Measurements from ENCODE around the gene MRPS11. TPM values are rescaled to one million over a fixed set of nuclear protein-coding genes. Genes with fewer than 3 reads are reported as not detected.

The MRPS11 gene
- total and polyA plus RNA-seq, 2 of the 8 experiments (the other 6 are each of a cell fraction or from before 2014, with no cell fraction given), result 41.4 to 59.2 TPM

DNA sequence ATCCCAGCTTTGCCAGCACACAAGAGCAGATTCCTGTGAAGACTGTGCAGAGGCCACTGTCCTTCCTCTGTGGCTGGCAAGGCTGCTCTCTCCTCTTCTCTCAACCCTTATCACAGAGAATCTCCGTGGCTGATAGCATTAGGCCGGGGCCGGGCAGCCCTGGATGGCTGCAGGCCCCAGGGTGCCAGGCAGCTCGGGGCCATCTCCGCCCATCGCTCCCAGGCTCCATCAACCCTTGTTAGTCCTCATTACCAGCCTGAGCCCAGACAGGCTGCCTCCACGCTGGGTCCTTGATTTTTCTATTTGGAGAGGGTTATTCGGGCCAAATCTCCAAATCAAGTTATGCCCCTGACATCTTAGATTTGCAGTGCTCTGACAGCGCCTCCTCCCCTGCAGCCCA is 39.5 kb upstream of the MRPS11 start (continued):
- TF ChIP-seq, protein P1, sequence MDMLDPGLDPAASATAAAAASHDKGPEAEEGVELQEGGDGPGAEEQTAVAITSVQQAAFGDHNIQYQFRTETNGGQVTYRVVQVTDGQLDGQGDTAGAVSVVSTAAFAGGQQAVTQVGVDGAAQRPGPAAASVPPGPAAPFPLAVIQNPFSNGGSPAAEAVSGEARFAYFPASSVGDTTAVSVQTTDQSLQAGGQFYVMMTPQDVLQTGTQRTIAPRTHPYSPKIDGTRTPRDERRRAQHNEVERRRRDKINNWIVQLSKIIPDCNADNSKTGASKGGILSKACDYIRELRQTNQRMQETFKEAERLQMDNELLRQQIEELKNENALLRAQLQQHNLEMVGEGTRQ (IDR thresholded peaks at IDR 0.05; ENCODE audit: low read length), result no peak
- no peak for TF ChIP-seq CHD1 (IDR thresholded peaks at IDR 0.05; ENCODE audit: low read depth, low read length)
- no peak for TF ChIP-seq SRF (IDR thresholded peaks at IDR 0.05; ENCODE audit: low read depth, low read length)
- no peak for TF ChIP-seq CTBP2 (IDR thresholded peaks at IDR 0.05; ENCODE audit: borderline replicate concordance, insufficient read depth, insufficient read length, low read length)
- TF ChIP-seq KDM1A (IDR thresholded peaks at IDR 0.05; ENCODE audit: borderline replicate concordance, low read length), result no peak

All from H1 (cell line).